ENCODE measurements around the gene CNOT2.

GRCh38 chr12:70236990-70237389 is 6.2 kb upstream of the CNOT2 start:
- no peak for TF ChIP-seq CTCF (IDR thresholded peaks at IDR 0.05; ENCODE audit: insufficient read depth, low read depth, low read length)
- TF ChIP-seq EZH2 (IDR thresholded peaks at IDR 0.05; ENCODE audit: insufficient read depth, low read length) = no peak

All from astrocyte (in vitro differentiated cells and primary cell).